RKO (cell line): ENCODE data around the gene GATA5.

Experiments
- DNase-seq: peaks from one replicate; pipeline ENCODE4 v3.0.0-alpha.2; 2016; ENCODE audit warnings: low spot score

GATA5 gene

GRCh38 chr20:62416651-62417637 is 58.9 kb downstream of the GATA5 start:
- no peak for DNase-seq

- no peak for DNase-seq
These were observed 60.3 kb downstream of the GATA5 start for GRCh38 chr20:62415354-62416111.

GRCh38 chr20:62413896-62414481 is 61.8 kb downstream of the GATA5 start:
- no peak for DNase-seq
